GM19025 (cell line): ENCODE results near the gene PABPN1L.
"Not testable (repeated sequence)": the region's sequence is repeated elsewhere in the genome, so short reads cannot be mapped to it uniquely, and the experiment has no call there.

ENCODE experiments used
- ATAC-seq: cut with Tn5 transposase; IDR thresholded peaks from one replicate; pipeline ENCODE4 v1.9.1; 2021; ENCODE audit warnings: mild to moderate bottlenecking, low read depth, moderate library complexity; ENCODE audit not compliant: unreplicated experiment

Gene PABPN1L

GRCh38 chr16:88835818-88836217 lies 30.6 kb downstream of the PABPN1L start:
- ATAC-seq = no peak

- ATAC-seq = no peak
Measured at GRCh38 chr16:88835383-88835782, 31.1 kb downstream of the PABPN1L start.

- ATAC-seq = no peak
Measured at GRCh38 chr16:88834670-88835069, 31.8 kb downstream of the PABPN1L start.

GRCh38 chr16:88833086-88833485 lies 33.4 kb downstream of the PABPN1L start:
- no peak for ATAC-seq

GRCh38 chr16:88831838-88832237 lies 34.6 kb downstream of the PABPN1L start:
- ATAC-seq = no peak

GRCh38 chr16:88830783-88831182 lies 35.7 kb downstream of the PABPN1L start:
- no peak for ATAC-seq

GRCh38 chr16:88830258-88830657 lies 36.2 kb downstream of the PABPN1L start:
- ATAC-seq = no peak

- ATAC-seq = no peak
Measured at GRCh38 chr16:88828711-88829110, 37.7 kb downstream of the PABPN1L start.

GRCh38 chr16:88827727-88828126 lies 38.7 kb downstream of the PABPN1L start:
- no peak for ATAC-seq

GRCh38 chr16:88826070-88826840 lies 40.2 kb downstream of the PABPN1L start:
- ATAC-seq = no peak

- no peak for ATAC-seq
Measured at GRCh38 chr16:88825146-88825545, 41.3 kb downstream of the PABPN1L start.

GRCh38 chr16:88824256-88825077 lies 42.0 kb downstream of the PABPN1L start:
- ATAC-seq = no peak

GRCh38 chr16:88823646-88824045 lies 42.8 kb downstream of the PABPN1L start:
- ATAC-seq = not testable (repeated sequence)

GRCh38 chr16:88822281-88823040 lies 44.0 kb downstream of the PABPN1L start:
- ATAC-seq = no peak

- ATAC-seq = no peak
Measured at GRCh38 chr16:88821168-88821850, 45.2 kb downstream of the PABPN1L start.

GRCh38 chr16:88820385-88821025 lies 46.0 kb downstream of the PABPN1L start:
- no peak for ATAC-seq

GRCh38 chr16:88819126-88819525 lies 47.3 kb downstream of the PABPN1L start:
- ATAC-seq = no peak

- no peak for ATAC-seq
Measured at GRCh38 chr16:88818575-88818874, 47.9 kb downstream of the PABPN1L start.

GRCh38 chr16:88817785-88818574 lies 48.5 kb downstream of the PABPN1L start:
- ATAC-seq = no peak
